ENCODE results near the gene ZSWIM3. TPM values are rescaled to one million over a fixed set of nuclear protein-coding genes. Genes with fewer than 3 reads are reported as not detected.
A peak's percentile ranks its signal among the peaks of the same experiment; 100 is the strongest.

The ZSWIM3 gene
- total and polyA plus RNA-seq, 2 of the 13 experiments (the other 11 are each of a cell fraction or from before 2014, with no cell fraction given) = 5.2 to 5.8 TPM

DNA sequence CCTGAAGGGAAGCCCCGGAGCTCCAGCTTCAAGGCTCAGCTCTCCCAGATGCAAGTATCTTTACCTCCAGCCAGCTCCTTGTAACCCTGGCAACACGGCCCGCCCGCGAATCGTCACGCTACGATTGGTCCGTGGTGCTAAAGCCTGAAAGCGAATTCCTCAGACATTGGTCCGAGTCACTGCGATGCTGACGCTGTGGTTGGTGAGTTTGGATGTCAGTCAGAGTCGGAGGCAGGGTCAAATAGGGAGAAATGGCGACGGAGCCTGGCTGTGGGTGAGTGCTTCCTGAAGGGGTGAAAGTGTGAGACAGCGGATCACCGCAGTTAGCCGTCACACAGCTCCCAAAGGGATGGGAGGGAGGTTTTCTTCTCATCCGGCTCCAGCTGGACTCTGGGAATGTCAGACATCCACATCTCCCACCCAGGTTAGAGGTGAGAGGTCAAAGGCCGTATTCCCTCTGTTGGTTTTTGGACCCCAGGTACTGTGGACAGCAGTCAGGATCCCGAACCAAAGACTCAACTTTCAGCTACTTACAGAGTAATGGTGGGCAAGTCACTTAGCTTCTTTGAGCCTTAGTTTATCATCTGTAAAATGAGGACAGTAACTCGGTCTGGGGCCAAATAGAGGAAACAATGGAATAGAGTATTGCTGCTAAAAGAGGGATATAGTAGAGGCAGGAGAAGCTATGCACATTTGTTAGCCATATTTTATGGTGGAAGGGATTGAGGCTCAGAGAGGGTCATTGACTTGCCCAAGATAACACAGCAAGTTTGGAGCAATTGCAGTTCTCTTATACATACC is 23.8 kb downstream of the ZSWIM3 start, which contains the start of gene ZSWIM1 (continued):
- no peak; the same call in 1 of the 2 replicates for TF ChIP-seq ATF6 (CRISPR knock-in tag; conservative IDR thresholded peaks at IDR 0.05)
- TF ChIP-seq ZNF317 (CRISPR knock-in tag; IDR thresholded peaks at IDR 0.05) = peak; percentile 71; the same call in 1 of the 2 replicates
- TF ChIP-seq, protein P1, sequence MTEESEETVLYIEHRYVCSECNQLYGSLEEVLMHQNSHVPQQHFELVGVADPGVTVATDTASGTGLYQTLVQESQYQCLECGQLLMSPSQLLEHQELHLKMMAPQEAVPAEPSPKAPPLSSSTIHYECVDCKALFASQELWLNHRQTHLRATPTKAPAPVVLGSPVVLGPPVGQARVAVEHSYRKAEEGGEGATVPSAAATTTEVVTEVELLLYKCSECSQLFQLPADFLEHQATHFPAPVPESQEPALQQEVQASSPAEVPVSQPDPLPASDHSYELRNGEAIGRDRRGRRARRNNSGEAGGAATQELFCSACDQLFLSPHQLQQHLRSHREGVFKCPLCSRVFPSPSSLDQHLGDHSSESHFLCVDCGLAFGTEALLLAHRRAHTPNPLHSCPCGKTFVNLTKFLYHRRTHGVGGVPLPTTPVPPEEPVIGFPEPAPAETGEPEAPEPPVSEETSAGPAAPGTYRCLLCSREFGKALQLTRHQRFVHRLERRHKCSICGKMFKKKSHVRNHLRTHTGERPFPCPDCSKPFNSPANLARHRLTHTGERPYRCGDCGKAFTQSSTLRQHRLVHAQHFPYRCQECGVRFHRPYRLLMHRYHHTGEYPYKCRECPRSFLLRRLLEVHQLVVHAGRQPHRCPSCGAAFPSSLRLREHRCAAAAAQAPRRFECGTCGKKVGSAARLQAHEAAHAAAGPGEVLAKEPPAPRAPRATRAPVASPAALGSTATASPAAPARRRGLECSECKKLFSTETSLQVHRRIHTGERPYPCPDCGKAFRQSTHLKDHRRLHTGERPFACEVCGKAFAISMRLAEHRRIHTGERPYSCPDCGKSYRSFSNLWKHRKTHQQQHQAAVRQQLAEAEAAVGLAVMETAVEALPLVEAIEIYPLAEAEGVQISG (CRISPR knock-in tag; IDR thresholded peaks at IDR 0.05) = peak; percentile 84
- TF ChIP-seq MATR3 (CRISPR knock-in tag; IDR thresholded peaks at IDR 0.05) = no peak
- peak; percentile 91; the same call in 1 of the 2 replicates for TF ChIP-seq ZNF761 (CRISPR knock-in tag; conservative IDR thresholded peaks at IDR 0.05)

Data from HepG2 (cell line).